ENCODE data around the gene RPS6KA2. TPM values are rescaled to one million over a fixed set of nuclear protein-coding genes. Genes with fewer than 3 reads are reported as not detected.
A peak's percentile ranks its signal among the peaks of the same experiment; 100 is the strongest.

RPS6KA2 gene
- total and polyA plus RNA-seq, 2 donors (not counting 1 experiment from before 2014, with no cell fraction given), result 2.2 to 16.0 TPM

- Histone ChIP-seq H3K4me1 (ENCODE audit: control insufficient read depth in 2 of 2, insufficient read depth in 2 of 2, low read length in 2 of 2) (no peaks in the 10 kb centered on the region), H3K4me2 (replicated peaks; ENCODE audit: low read depth, low read length, poor library complexity, severe bottlenecking) (no peak overlapping the region), H3K27ac (ENCODE audit: low read length in 2 of 2) (no peak overlapping the region), H3K9me3 (ENCODE audit: control extremely low read depth in 1 of 3, control insufficient read depth in 2 of 3, insufficient read depth in 1 of 3, low read length in 2 of 3) (no peaks in the 10 kb centered on the region), H3K4me3 (ENCODE audit: control extremely low read depth in 1 of 5, extremely low read depth in 1 of 5, insufficient read depth in 1 of 5, low read depth in 2 of 5, low read length in 4 of 5) (no peak overlapping the region), H3K79me2 (ENCODE audit: control insufficient read depth, insufficient read depth, low read length) (peaks cover 16% of the 10 kb centered on the region), H2AFZ (ENCODE audit: insufficient read depth, low read depth, low read length, poor library complexity, severe bottlenecking) (no peak overlapping the region), H3K36me3 (replicated peaks in 1 of 2; ENCODE audit: control extremely low read depth in 1 of 2, control insufficient read depth in 1 of 2, extremely low read depth in 1 of 2, insufficient read depth in 2 of 2, low read length in 1 of 2) (no peaks in the 10 kb centered on the region), H3K9ac (ENCODE audit: low read length) (no peak overlapping the region), H4K20me1 (ENCODE audit: control insufficient read depth, insufficient read depth, low read length, poor library complexity, severe bottlenecking) (no peaks in the 10 kb centered on the region), H3K27me3 (replicated peaks in 1 of 4; ENCODE audit: control extremely low read depth in 1 of 4, control insufficient read depth in 3 of 4, insufficient read depth in 4 of 4, low read length in 3 of 4) (no peaks in the 10 kb centered on the region)
- POLR2A ChIA-PET, result no interaction called here
- ATAC-seq (ENCODE audit: low read depth), result no peak
- DNase-seq, result no peak
- no peak overlapping the region for H3K27ac Mint-ChIP-seq
- H3K4me1 Mint-ChIP-seq, result no peaks in the 10 kb centered on the region
- CTCF ChIA-PET, result no interaction called here
- H3K4me3 Mint-ChIP-seq, result no peak overlapping the region
- H3K9me3 Mint-ChIP-seq (ENCODE audit: insufficient read depth), result no peaks in the 10 kb centered on the region
- intact Hi-C loops (cut with micrococcal nuclease), result no loop called here
- TF ChIP-seq, protein P1, sequence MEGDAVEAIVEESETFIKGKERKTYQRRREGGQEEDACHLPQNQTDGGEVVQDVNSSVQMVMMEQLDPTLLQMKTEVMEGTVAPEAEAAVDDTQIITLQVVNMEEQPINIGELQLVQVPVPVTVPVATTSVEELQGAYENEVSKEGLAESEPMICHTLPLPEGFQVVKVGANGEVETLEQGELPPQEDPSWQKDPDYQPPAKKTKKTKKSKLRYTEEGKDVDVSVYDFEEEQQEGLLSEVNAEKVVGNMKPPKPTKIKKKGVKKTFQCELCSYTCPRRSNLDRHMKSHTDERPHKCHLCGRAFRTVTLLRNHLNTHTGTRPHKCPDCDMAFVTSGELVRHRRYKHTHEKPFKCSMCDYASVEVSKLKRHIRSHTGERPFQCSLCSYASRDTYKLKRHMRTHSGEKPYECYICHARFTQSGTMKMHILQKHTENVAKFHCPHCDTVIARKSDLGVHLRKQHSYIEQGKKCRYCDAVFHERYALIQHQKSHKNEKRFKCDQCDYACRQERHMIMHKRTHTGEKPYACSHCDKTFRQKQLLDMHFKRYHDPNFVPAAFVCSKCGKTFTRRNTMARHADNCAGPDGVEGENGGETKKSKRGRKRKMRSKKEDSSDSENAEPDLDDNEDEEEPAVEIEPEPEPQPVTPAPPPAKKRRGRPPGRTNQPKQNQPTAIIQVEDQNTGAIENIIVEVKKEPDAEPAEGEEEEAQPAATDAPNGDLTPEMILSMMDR (IDR thresholded peaks at IDR 0.05), result no peak
- no peak for TF ChIP-seq EZH2 (IDR thresholded peaks at IDR 0.05; ENCODE audit: borderline replicate concordance, insufficient read depth, low read depth, low read length, poor library complexity, severe bottlenecking)
- 96% methylated on average over 3 of the region's 4 CpGs for WGBS (ENCODE audit: insufficient coverage)
- H3K27me3 Mint-ChIP-seq, result no peaks in the 10 kb centered on the region
Observed at GRCh38 chr6:166618251-166618650, 8.8 kb downstream of the RPS6KA2 start.

- H3K27me3 ChIP-seq (replicated peaks in 1 of 4; ENCODE audit: control extremely low read depth in 1 of 4, control insufficient read depth in 3 of 4, insufficient read depth in 4 of 4, low read length in 3 of 4), result no peaks in the 10 kb centered on the region
- Mint-ChIP-seq H3K4me3 (no peak overlapping the region), H3K9me3 (ENCODE audit: insufficient read depth) (no peaks in the 10 kb centered on the region), H3K4me1 (no peaks in the 10 kb centered on the region), H3K27ac (peak overlapping the region; percentile 26), H3K27me3 (no peaks in the 10 kb centered on the region)
- ChIA-PET CTCF (no interaction called here), POLR2A (no interaction called here)
- H3K4me3 ChIP-seq (ENCODE audit: control extremely low read depth in 1 of 5, extremely low read depth in 1 of 5, insufficient read depth in 1 of 5, low read depth in 2 of 5, low read length in 4 of 5), result no peak overlapping the region
- no peak overlapping the region for H3K9ac ChIP-seq (ENCODE audit: low read length)
- no peak for DNase-seq
- no peaks in the 10 kb centered on the region for H4K20me1 ChIP-seq (ENCODE audit: control insufficient read depth, insufficient read depth, low read length, poor library complexity, severe bottlenecking)
- H3K79me2 ChIP-seq (ENCODE audit: control insufficient read depth, insufficient read depth, low read length), result peaks cover 16% of the 10 kb centered on the region
- TF ChIP-seq, protein P1 (IDR thresholded peaks at IDR 0.05), result no peak
- no peak for TF ChIP-seq EZH2 (IDR thresholded peaks at IDR 0.05; ENCODE audit: borderline replicate concordance, insufficient read depth, low read depth, low read length, poor library complexity, severe bottlenecking)
- 91% methylated on average over 3 of the region's 7 CpGs for WGBS (ENCODE audit: insufficient coverage)
- no peak for ATAC-seq (ENCODE audit: low read depth)
- no peaks in the 10 kb centered on the region for H3K9me3 ChIP-seq (ENCODE audit: control extremely low read depth in 1 of 3, control insufficient read depth in 2 of 3, insufficient read depth in 1 of 3, low read length in 2 of 3)
- no peak overlapping the region for H2AFZ ChIP-seq (ENCODE audit: insufficient read depth, low read depth, low read length, poor library complexity, severe bottlenecking)
- no peak overlapping the region for H3K27ac ChIP-seq (ENCODE audit: low read length in 2 of 2)
- no peaks in the 10 kb centered on the region for H3K36me3 ChIP-seq (replicated peaks in 1 of 2; ENCODE audit: control extremely low read depth in 1 of 2, control insufficient read depth in 1 of 2, extremely low read depth in 1 of 2, insufficient read depth in 2 of 2, low read length in 1 of 2)
- no peak overlapping the region for H3K4me2 ChIP-seq (replicated peaks; ENCODE audit: low read depth, low read length, poor library complexity, severe bottlenecking)
- H3K4me1 ChIP-seq (ENCODE audit: control insufficient read depth in 2 of 2, insufficient read depth in 2 of 2, low read length in 2 of 2), result no peaks in the 10 kb centered on the region
- intact Hi-C loops (cut with micrococcal nuclease), result no loop called here
Observed at GRCh38 chr6:166617359-166617758, 9.7 kb downstream of the RPS6KA2 start.

All from B cell (primary cell).